ENCODE measurements around the gene PDK2.

GRCh38 chr17:50101346-50102163 lies 6.4 kb downstream of the PDK2 start:
- TF ChIP-seq CTCF (IDR thresholded peaks at IDR 0.05; ENCODE audit: insufficient read depth, low read length, poor library complexity, severe bottlenecking): no peak
- no peak for TF ChIP-seq EZH2phosphoT487 (conservative IDR thresholded peaks at IDR 0.05; ENCODE audit: low read length)
